GM20000 (cell line): ENCODE data around the gene ADRB1.

Experiments
- DNase-seq: peaks from one replicate; pipeline ENCODE4 v3.0.0; 2012; ENCODE audit warnings: low spot score
- TF ChIP-seq, protein P1 (sequence below): IDR thresholded peaks from 2 replicates; pipeline ENCODE4 v1.5.1; 2012; ENCODE audit warnings: mild to moderate bottlenecking, control low read depth; ENCODE audit errors: extremely low read depth, missing control alignments

Gene ADRB1

DNA sequence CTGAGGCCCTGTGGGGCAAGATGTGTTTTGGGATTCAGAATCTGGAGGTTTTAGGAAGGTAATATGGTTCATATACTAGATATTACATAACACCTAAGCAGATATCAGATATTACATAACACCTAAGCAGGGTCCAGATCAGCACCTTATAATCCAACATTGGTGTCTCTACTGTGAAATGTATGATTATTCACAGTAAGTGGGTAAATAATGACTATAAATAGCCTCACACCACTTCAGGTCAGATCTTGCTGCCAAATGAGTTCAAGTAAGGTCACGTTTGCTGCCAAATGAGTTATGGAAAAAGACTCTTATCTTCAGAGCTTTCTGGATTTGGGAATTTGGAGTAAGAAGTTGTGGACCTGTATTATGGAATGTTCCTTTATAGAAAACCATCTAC, 14.6 kb downstream of the ADRB1 start:
- no peak for DNase-seq
- TF ChIP-seq, protein P1, sequence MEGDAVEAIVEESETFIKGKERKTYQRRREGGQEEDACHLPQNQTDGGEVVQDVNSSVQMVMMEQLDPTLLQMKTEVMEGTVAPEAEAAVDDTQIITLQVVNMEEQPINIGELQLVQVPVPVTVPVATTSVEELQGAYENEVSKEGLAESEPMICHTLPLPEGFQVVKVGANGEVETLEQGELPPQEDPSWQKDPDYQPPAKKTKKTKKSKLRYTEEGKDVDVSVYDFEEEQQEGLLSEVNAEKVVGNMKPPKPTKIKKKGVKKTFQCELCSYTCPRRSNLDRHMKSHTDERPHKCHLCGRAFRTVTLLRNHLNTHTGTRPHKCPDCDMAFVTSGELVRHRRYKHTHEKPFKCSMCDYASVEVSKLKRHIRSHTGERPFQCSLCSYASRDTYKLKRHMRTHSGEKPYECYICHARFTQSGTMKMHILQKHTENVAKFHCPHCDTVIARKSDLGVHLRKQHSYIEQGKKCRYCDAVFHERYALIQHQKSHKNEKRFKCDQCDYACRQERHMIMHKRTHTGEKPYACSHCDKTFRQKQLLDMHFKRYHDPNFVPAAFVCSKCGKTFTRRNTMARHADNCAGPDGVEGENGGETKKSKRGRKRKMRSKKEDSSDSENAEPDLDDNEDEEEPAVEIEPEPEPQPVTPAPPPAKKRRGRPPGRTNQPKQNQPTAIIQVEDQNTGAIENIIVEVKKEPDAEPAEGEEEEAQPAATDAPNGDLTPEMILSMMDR, result no peak

DNA sequence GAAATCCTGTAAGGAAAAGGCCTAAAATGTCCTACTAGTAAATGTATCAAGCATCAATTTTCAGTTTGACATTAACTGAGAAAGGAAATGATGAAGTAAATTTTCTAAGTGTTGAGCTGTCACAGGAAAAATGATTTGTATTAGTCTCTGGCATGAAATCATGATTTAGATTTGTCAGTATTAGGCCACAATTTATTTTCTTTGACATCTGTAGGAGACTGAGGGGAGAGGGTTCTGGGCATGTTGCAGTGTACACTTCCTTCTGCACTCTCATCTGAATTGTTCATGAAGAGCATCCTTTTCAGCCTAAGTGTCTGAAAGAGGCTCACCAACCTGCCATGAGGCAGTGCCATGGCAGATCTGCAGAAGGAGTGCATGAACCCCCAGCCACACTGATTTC, 15.9 kb downstream of the ADRB1 start:
- no peak for DNase-seq
- TF ChIP-seq, protein P1, result no peak

DNA sequence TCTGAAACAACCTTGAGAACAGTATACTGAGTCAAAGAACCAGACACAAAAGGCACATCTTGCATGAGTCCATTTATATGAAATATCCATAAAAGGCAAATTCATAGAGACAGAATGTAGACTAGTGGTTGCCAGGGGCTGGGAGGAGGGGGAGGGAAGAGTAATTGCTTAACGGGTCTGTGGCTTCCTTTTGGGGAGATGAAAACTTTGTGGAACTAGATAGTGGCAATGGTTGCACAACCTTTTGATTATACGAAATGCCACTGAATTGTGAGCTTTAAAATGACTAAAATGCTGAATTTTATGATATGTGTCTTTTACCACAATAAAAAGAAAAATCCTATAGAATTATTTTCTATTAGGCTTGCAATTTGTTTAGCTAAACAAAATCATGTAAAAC, 16.8 kb downstream of the ADRB1 start:
- no peak for DNase-seq
- TF ChIP-seq, protein P1, result no peak

DNA sequence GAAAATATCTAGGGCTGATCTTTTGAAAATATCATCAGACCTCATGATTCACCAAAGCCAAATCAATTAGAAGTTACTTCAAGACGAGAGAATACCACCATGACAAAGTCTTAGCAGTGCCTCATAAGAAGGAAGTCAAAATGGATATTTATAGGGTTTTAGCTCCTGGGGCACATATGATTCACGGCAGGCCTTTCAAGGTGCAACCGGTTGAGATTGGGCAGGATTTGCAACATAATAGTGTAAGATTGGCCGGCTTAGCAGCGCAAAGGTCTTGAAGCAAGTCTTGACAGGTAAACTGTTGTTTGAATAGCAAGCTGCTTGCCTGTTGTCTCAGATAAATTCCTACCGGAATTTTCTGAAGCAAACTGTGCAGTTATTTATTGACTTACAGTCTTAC, 17.5 kb downstream of the ADRB1 start:
- TF ChIP-seq, protein P1, result no peak
- no peak for DNase-seq

DNA sequence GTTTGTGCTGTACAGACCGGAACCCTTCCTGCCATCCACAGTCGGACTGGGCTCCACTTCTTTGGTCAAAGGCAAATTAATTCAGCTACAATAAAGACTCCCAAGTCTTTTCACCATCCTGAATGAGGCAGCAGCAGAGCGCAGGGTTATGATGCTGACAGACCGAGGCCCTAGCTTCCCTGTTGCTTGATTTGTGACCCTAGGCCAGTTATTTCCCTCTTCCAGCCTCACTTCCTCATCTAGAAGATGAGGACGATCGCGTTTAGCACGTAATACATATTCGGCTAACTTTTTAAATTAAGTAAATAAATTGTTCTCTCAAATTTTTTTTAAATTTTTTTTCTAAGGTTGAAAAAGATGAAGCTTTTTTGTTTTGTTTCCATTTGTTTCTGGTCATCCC, 18.1 kb downstream of the ADRB1 start:
- TF ChIP-seq, protein P1, result no peak
- no peak for DNase-seq

DNA sequence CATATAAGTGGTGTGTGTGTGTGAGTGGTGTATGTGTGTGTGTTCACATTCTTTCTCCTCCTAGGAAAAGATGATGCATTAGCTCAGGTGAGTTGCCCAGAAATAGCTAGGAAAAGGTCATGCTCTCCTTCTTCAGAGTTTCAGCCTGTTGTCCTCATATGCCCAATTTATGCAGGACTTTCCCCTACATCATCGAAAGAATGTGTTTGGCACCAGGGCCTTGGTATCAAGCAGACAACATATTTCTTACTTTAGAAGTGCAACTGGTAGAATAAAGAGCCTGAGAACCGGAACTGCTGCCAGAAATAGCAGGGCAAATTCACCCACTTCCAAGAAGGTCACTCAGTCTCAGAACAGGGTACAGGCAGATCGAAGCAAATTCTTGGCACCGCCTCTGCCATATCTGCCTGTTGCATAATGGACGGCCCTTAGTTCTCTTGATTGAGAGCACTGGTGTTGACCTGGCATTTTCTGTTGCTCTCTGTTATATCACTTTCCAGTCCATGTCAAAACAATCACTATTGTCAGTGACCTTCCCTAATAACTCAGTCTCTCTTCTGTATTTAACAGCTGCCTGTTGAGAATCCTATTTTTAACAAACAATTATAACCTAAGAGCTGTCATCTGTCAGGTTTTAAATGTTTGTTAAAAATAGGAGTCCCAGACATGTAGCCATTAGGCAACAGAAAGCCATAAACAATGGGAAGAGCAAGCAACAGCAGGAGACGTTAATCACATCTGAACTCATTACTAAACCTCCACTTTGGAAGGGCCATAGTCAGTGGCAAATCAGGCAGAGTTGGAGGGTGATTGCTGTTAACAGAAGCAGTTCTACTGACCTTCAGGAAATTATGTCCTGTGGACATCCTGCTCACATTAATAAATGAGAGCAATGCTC, 20.7 kb downstream of the ADRB1 start:
- TF ChIP-seq, protein P1, result no peak
- DNase-seq, result no peak

DNA sequence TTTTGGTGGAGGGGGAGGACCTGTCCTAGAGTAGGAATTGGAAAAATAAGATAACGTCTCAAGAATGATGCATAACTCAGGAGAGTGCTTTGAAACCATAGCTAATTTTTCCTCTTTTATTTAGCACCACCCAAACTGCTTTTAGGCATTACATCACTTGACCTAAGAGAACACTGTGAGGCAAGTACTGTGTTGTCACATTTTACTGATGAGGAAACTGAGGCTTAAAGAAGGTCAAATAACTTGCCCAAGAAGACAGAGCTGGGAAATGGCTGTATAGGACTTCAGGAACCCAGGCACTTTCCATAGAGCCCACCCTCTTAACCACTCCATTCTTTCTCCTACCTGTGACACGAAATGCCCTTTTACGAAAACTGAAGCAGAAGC, 21.4 kb downstream of the ADRB1 start:
- DNase-seq, result no peak
- TF ChIP-seq, protein P1, result no peak
